HG02884 (cell line): Measurements from ENCODE around the gene CORO6.

ENCODE experiments used
- ATAC-seq: cut with Tn5 transposase; IDR thresholded peaks from one replicate; pipeline ENCODE4 v1.9.1; 2021; ENCODE audit warnings: mild to moderate bottlenecking, moderate library complexity; ENCODE audit not compliant: unreplicated experiment

Gene CORO6

DNA sequence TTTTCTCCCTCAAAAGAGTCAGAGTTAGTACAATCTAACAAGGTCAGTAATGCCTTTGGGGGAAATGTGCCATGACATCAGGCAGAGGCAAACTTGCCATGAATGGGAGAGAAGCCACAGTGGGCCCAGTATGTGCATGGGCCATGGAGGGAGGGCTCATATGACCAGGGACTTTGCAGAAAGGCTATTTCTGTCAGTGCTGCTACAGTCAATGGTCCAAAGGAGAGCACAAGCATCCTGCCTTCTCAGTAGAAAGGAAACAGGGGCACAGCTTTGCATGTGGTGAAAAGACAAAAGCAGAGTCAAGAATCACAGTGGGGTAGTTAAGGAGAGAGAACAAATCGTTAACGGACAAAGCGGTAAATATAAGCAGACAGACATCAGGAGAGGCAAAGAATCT, 11.2 kb upstream of the CORO6 start:
- ATAC-seq: no peak

- ATAC-seq: no peak
Measured at GRCh38 chr17:29630630-29631193, 8.0 kb upstream of the CORO6 start.

GRCh38 chr17:29629839-29630238, 7.1 kb upstream of the CORO6 start:
- no peak for ATAC-seq

DNA sequence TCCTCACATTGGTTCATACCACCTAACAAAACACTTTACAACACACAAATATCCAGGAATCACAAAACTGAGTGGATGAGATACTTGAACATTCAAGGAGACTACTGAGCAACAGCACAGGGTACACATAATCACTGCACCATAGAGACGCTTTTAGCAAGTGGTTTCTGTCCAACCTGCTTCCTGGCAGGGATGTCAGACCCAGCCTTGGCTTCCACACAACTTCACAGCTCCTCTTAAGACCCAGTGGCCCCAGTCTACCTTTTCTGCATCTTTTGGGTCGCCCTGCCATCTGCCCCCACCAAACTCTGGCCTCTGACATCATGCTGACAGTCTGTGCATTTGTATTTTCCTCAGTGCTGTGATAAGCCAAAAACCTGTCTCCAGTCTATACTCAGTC, 5.9 kb upstream of the CORO6 start:
- ATAC-seq: no peak

- ATAC-seq: no peak
Measured at GRCh38 chr17:29627951-29628350, 5.2 kb upstream of the CORO6 start.

DNA sequence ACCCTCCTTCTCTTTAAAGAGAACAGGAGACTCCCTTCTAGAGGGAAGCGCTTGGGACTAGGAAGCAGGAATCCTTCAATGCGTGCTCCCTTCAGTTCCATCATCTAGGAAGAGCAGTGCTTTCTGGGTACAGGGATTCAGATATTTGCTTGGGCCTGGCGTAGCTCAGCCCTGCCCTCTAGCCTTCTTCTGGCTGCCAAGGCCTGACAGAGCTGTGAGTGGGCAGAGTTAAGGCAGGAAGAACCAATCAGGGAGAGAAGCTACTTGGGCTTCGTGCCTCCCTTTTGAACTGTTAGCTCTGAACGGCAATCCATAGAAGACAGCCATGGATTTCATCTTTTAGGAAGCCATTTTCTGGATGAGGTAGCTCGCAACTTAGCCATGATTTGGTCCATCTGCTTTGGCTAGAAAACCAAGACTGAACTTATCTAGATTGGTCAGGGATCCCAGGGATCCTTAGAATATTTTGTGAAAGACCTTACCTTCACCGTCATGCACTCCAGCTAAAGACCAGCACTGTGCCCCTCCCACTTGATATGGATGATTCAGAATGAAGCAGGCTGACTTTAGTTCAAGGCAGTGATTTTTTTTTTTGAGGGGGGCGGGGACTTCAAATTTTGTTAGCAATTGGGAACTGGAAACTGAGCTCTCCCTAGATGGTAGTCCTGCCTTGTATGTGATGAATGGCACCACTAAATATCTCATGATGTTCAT, 2.5 kb upstream of the CORO6 start:
- no peak for ATAC-seq

DNA sequence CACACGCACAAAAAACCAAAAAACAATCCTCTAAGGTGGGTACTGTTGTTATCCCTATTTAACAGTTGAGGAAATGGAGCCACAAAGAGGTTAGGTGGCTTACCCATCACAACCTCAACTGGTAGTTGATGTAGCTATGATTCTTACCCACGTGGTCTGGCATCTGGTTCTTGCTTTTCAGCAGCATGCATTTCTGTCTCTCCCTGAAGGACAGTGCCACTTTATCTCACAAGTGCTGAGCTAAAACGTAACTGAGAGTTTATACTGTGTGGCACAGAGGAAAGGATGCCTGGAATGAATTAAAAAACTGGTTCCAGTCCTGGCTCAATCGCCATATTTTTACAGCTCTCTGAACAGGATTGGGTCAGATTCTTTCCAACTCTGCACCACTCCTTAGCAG, 1.9 kb upstream of the CORO6 start:
- no peak for ATAC-seq

DNA sequence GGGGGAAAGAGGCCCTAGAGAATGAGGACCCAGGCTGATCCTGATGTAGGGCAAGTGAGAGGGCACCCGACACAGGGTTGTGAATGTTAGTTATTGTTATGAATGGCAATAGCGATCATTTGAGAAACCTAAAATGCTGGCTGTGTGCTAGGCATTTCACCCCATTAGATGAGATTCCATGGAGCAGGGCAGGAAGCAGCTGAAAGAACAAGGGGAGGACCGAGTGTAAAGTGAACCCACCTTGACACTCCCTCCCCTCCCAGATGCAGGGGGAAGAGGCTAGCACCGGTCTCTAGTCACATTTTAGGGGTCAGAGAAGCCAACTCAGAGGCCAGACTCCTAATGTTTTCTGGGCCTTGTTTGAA, 553 bp upstream of the CORO6 start:
- no peak for ATAC-seq

DNA sequence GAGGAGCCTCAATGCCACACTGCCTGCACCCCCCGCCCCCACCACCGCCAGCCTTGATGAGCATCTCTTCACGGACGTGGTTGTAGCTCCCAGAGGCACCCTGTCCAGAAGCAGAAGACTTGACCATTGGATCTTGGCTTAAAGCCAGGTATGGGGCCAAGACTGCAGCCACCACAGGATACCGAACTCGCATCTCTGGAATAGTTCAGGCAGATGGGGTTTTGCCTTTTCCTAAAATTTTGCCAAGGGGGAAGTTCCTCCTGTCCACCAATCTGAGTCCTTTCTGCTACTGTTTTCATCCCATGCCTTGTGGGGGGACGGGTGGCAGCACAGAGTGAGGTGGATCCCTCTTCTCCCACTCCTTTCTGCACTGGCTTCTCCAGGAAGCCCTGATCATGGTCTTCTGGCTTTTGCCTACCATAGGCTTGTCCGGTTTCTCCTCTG, 939 bp downstream of the CORO6 start:
- ATAC-seq: no peak

DNA sequence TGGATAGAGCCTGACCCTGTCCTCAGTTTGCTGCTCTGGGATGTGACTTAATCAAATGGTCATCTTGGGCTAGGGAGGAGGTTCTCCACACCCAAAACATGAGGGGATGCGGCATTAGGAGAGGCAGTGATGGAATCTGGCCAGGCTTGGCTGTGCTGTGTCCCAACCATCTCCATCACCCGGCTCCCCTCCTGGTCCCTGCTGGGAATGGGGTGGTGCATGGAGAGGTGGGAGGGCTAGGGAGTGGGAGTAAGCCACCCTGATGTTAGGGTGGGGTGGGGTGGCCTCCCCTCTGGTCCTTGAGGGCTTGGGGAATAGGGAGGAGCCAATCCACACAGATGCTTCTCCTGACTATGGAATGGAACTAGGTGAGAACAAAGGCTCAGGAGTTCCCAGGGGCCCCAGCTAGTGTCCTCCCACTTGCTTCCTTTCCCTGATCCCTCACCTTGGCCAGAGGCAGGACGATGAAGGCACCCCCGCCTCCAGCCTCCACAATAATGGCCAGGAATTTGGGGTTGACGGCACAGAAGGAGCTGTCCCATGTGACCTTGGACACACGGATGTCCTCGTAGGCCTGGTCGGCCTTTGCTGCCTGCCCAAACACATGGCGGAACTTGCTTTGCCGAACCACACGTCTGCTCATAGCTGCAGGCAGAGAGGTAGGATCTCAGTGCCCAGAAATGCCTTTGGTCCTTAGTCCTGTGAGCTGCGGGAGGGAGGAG, 1.8 kb downstream of the CORO6 start:
- no peak for ATAC-seq

- no peak for ATAC-seq
Measured at GRCh38 chr17:29620271-29620670, 2.4 kb downstream of the CORO6 start.

DNA sequence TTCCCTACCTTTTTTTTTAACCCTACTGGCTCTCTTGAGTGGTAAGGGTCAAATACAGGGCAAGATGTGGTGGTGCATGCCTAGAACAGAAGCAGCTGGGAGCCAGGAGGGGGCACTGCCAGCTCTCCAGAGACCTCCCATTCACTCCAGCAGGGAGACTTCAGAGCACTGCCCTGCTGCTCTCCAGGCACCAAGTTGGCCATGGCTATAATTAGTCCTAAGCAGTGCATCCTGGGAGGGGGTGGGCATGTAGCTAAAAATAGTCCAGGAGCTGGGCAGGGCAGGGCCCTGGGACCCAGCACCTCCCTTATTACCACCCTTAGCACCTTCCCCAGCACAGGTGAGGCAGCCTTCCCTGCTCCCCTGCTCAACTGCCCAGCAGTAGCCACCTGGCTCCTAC, 3.5 kb downstream of the CORO6 start:
- no peak for ATAC-seq

DNA sequence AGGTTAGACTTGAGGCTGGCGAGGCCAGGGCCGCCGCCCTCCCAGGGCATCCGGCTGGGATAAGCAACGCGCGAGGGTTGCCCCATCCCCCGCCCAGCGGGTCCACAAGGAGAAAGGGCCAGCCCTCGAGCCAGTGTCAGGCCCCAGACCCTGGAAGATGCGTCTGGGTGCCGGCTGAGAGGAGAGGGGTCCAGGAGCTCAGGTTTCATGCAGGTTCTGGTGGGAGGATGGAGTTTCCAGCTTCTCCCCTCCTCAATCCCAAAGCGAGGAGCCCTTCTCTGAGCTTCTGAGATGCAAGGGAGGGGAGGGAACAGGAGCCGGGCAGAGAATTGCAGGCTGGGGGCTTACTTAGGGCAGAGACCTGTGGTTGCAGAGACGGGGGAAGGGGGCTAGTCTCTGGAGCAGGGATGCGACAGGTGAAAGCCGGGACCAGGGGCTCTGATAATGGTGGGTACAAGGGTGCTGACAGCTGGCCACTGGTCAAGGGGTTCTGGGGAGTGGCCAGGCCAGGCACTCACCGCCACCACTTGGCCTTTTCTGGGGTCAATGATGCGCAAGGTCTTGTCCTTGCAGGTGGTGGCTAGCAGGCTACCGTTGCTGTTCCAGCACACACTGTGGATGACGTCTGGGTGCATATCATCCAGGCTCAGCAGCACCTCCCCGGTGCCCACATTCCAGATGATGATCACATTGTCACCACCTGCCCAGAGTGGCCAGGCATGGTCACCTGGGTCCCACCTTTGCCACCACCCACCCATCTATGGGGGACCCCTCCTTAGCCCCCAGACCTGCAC, 4.2 kb downstream of the CORO6 start:
- ATAC-seq: no peak

- ATAC-seq: no peak
Measured at GRCh38 chr17:29617481-29618271, 5.0 kb downstream of the CORO6 start.

GRCh38 chr17:29617125-29617480, 5.6 kb downstream of the CORO6 start:
- ATAC-seq: no peak

DNA sequence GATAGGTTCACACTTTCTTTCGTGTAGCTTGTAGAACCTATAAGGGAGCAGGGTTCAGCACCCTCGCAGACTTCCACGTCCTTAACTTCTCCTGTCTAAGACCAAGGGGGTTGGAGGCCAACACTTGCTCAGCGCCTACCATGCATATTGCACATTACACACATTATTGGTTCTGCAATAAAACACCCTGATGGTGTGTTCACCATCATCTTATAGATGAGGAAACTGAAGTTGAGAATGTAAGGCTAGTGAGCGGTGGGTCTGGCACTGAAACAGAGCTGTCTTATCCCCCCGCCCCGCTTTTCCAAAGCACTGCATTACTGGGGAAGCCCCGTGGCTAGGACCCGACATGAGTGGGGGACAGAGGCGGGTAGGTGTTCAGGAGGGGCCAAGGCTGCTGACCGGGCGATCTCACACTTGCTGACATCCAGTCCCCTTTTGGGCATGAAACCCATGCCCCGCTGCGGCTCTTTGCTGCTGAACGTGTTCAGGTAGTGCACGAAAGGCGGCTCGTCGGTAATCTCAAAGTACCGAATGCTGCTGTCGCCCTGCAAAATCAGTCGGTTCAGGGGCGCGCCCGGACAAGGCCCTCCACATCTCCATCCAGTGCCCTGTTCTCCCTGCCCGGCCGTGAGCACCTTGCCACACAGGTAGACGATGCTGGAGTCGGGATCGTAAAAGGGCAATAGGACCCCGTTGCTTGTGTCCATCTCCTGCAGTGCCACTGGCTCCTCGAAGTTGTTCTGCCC, 6.2 kb downstream of the CORO6 start:
- no peak for ATAC-seq

DNA sequence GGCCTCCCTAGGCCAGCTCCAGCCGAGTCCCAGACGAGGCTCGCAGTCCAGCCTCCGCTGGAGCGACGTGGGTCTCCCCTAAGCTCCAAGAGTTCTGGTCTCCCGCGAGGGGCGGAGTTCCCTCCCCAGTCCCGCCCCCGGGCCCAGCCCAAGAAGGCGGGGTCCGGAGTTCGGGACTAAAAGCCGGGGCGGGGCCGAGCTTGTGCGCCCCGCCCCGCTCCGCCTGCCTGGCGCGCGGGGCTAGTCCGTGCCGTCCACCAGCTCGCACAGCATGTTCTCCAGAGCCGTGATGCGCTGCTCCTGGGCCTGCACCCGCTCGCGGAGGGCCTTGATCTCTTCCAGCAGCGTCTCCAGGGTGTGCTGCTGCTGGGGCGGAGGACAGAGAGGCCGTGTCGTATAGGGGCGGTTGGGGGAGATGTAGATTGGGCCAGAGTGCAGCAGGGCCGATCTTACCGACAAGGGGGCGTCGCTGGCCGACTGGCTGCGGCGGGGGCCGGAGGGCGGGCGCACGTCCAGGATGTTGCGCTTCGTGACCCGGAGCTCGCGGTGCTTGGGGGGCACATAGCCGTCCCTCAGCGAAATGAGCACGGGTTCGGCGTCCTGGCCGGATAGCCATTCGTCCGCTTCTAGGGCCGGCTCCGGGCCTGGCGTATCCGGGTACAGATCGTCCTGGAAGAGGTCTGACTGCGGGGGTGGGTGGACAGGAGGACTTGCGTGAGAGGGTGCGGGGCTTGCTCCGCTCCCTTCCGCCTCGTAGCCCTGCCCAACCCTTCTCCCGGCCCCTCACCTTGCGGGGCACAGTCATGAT, 7.0 kb downstream of the CORO6 start:
- peak; percentile 50 for ATAC-seq

DNA sequence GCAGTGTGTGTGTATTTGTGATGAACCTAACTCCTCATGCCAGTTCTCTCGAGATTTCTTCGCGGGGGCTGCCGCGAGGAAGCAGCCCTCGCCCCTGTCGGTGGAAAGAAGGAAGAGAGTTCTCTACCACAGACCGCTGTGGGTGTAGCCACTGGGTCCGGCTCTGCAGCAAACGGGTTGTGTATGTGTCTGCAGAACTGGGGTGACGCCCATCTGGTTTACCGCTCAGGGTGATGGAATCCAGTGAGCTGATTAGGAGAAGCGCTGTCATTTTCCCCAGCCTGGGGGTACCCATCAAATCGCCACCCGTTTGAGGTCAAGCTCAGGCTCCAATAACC, 7.7 kb downstream of the CORO6 start:
- no peak for ATAC-seq

DNA sequence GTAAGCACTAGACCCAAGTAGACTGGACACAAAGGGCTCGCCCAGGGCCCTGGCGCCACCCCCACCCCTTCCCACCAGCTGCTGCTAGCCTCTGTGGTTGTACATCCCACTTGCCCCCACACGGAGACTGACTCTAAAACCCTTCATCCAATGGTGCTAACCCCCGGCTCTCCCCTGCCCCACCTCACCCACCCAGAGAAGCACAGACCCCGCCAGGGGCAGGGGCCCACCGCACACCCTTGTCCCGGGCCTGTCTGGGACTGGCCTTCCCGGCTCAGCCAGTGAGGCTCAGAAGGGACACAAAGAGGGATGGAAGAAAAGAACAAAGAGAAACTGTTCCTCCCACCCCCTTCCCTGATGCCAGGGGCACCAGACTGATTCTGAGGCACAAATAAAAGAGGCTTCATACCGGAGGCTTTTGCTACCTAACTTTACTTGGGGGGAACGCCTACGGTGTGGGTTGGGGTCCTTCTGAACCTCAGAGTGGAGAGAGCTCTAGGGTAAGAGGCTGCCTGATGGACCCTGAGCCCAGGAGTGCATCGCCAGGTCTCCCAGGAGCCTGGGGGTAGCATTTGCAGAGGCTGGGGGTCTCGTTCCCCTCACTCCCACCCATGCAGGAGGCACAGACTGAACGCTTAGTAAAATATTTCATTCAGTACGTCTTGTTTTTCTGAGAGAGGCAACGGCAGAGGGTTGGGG, 8.2 kb downstream of the CORO6 start:
- ATAC-seq: no peak
